IMR-90 (cell line): ENCODE data around the gene ACTRT3. TPM values are rescaled to one million over a fixed set of nuclear protein-coding genes. Genes with fewer than 3 reads are reported as not detected.
"Not testable (repeated sequence)": the region's sequence is repeated elsewhere in the genome, so short reads cannot be mapped to it uniquely, and the experiment has no call there.

Experiments
- ATAC-seq: fragments of 200-7000 bp; cut with Tn5 transposase; 2 replicates; pipeline ENCODE4 v1.9.1; 2020; ENCODE audit warnings: low read depth, mild to moderate bottlenecking, moderate library complexity
- BruUV-seq: library from RNA; stranded (reverse); fragments of 400-500 nt; replicated peaks from 2 replicates; lab custom pipeline; 2021; lab: Mats Ljungman, UMichigan
- CTCF ChIA-PET: fragments of 300-600 bp; formaldehyde crosslinking; extraction: SDS; loops from one replicate; lab custom pipeline; 2021; ENCODE audit warnings: antibody characterized with exemption; lab: Yijun Ruan, JAX
- POLR2A ChIA-PET: fragments of 300-600 bp; sonication (Branson Sonifier 250); formaldehyde crosslinking; loops from one replicate; lab custom pipeline; 2022; ENCODE audit warnings: antibody characterized with exemption; ENCODE audit not compliant: unreplicated experiment; lab: Charles Lee
- DNase-seq: peaks from one replicate; pipeline ENCODE4 v3.0.0; 2013
- H2AFZ ChIP-seq: replicated peaks from 2 replicates; pipeline ENCODE3; 2013; ENCODE audit warnings: low read length, mild to moderate bottlenecking; ENCODE audit not compliant: poor library complexity
- H2AK5ac ChIP-seq: 2 replicates; pipeline ENCODE4 v1.6.1; 2013; ENCODE audit warnings: low read depth, low read length, inconsistent platforms
- H2AK9ac ChIP-seq: replicated peaks from 2 replicates; pipeline ENCODE3; 2013; ENCODE audit warnings: mild to moderate bottlenecking, low read depth, low read length, moderate library complexity; ENCODE audit not compliant: poor library complexity
- H2BK120ac ChIP-seq: 2 replicates; pipeline ENCODE4 v1.6.1; 2013; ENCODE audit warnings: low read depth, low read length, inconsistent platforms
- H2BK15ac ChIP-seq: 3 replicates; pipeline ENCODE4 v1.6.1; 2013; ENCODE audit warnings: low read depth, low read length, inconsistent platforms
- H2BK20ac ChIP-seq: 2 replicates; pipeline ENCODE4 v1.6.1; 2013; ENCODE audit warnings: low read depth, mild to moderate bottlenecking, inconsistent platforms, low read length, moderate library complexity
- H2BK5ac ChIP-seq: 2 replicates; pipeline ENCODE4 v1.6.1; 2013; ENCODE audit warnings: mild to moderate bottlenecking, low read depth, low read length, inconsistent platforms; ENCODE audit not compliant: poor library complexity, severe bottlenecking
- H3K14ac ChIP-seq: replicated peaks from 2 replicates; pipeline ENCODE4 v1.6.1; 2013; ENCODE audit warnings: low read depth, low read length, inconsistent platforms
- H3K18ac ChIP-seq: 2 replicates; pipeline ENCODE4 v1.6.1; 2013; ENCODE audit warnings: low read depth, low read length, control low read depth
- H3K23ac ChIP-seq: 2 replicates; pipeline ENCODE4 v1.6.1; 2013; ENCODE audit warnings: low read depth, low read length, inconsistent platforms
- H3K27ac ChIP-seq: 2 replicates; pipeline ENCODE4 v1.5.1; 2013; ENCODE audit warnings: mild to moderate bottlenecking, control low read depth, low read length; ENCODE audit not compliant: insufficient read depth
- H3K27me3 ChIP-seq: 2 replicates; pipeline ENCODE4 v1.6.1; 2013; ENCODE audit warnings: low read length; ENCODE audit not compliant: control insufficient read depth, insufficient read depth
- H3K36me3 ChIP-seq: 2 replicates; pipeline ENCODE4 v1.6.1; 2013; ENCODE audit warnings: low read length, mixed read lengths; ENCODE audit not compliant: control insufficient read depth, insufficient read depth
- H3K4ac ChIP-seq: 2 replicates; pipeline ENCODE4 v1.6.1; 2013; ENCODE audit warnings: low read depth, low read length, inconsistent platforms
- H3K4me1 ChIP-seq: 2 replicates; pipeline ENCODE4 v1.6.1; 2013; ENCODE audit warnings: low read length, mixed read lengths; ENCODE audit not compliant: control insufficient read depth, insufficient read depth
- H3K4me2 ChIP-seq: 2 replicates; pipeline ENCODE4 v1.6.1; 2013; ENCODE audit warnings: low read depth, mild to moderate bottlenecking, control low read depth, low read length, moderate library complexity
- H3K4me3 ChIP-seq: 2 replicates; pipeline ENCODE4 v1.5.1; 2013; ENCODE audit warnings: low read depth, mild to moderate bottlenecking, control low read depth, low read length, moderate library complexity; ENCODE audit not compliant: insufficient read depth
- H3K56ac ChIP-seq: 2 replicates; pipeline ENCODE4 v1.6.1; 2013; ENCODE audit warnings: low read length, inconsistent platforms; ENCODE audit not compliant: insufficient read depth; ENCODE audit errors: extremely low read depth
- H3K79me1 ChIP-seq, 2 experiments: 2 replicates each; pipeline ENCODE4 v1.6.1; 2013; ENCODE audit warnings: low read length in 2 of 2, inconsistent platforms in 1 of 2, low read depth in 1 of 2
- H3K9ac ChIP-seq: 2 replicates; pipeline ENCODE4 v1.6.1; 2013; ENCODE audit warnings: low read depth, low read length, control low read depth
- H3K9me1 ChIP-seq: 2 replicates; pipeline ENCODE4 v1.6.1; 2013; ENCODE audit warnings: low read length, inconsistent platforms; ENCODE audit not compliant: insufficient read depth
- H3K9me3 ChIP-seq: 2 replicates; pipeline ENCODE4 v1.6.1; 2013; ENCODE audit warnings: low read length; ENCODE audit not compliant: control insufficient read depth, insufficient read depth
- H4K20me1 ChIP-seq: 2 replicates; pipeline ENCODE4 v1.6.1; 2013; ENCODE audit warnings: low read length, inconsistent platforms; ENCODE audit not compliant: insufficient read depth
- H4K5ac ChIP-seq: 2 replicates; pipeline ENCODE4 v1.6.1; 2013; ENCODE audit warnings: mild to moderate bottlenecking, low read depth, low read length, control low read depth
- H4K8ac ChIP-seq, 2 experiments: 2 replicates each; pipeline ENCODE4 v1.6.1; 2013; ENCODE audit warnings: low read depth in 2 of 2, low read length in 2 of 2, control low read depth in 1 of 2, inconsistent platforms in 1 of 2
- H4K91ac ChIP-seq: 2 replicates; pipeline ENCODE4 v1.6.1; 2013; ENCODE audit warnings: low read depth, low read length, inconsistent platforms; ENCODE audit not compliant: insufficient read depth
- FOS ChIP-seq: fragments of 150-350 bp; IDR thresholded peaks from 2 replicates; pipeline ENCODE4 v1.6.1; 2016; ENCODE audit warnings: low read depth, low read length
- NFE2L2 ChIP-seq: fragments of 150-350 bp; IDR thresholded peaks from 2 replicates; pipeline ENCODE4 v1.6.1; 2016; ENCODE audit warnings: low read depth, mild to moderate bottlenecking, low read length
- RFX5 ChIP-seq: IDR thresholded peaks from 2 replicates; pipeline ENCODE4 v1.8.0; 2012; ENCODE audit warnings: low read depth, mild to moderate bottlenecking, low read length, moderate library complexity
- WGBS, 2 experiments: methylation state at CpG; one replicate each; pipeline versions ENCODE4 v1.1.5 to v1.1.7; 2013; ENCODE audit warnings: missing lambda C conversion rate in 2 of 2; ENCODE audit not compliant: insufficient read length in 1 of 2; ENCODE audit errors: extremely low coverage in 2 of 2; 5-methylcytosine and 5-hydroxymethylcytosine counted together
- dilution Hi-C: fragments of 300-500 bp; cut with HindIII; formaldehyde crosslinking; loops from one replicate; pipeline ENCODE4 v1.14.3; 2018; ENCODE audit warnings: low sequenced_read_pairs; ENCODE audit not compliant: unreplicated experiment
- in situ Hi-C: fragments of 300-500 bp; cut with MboI; formaldehyde crosslinking; loops from 3 replicates; pipeline ENCODE4 v1.14.3; 2019; ENCODE audit warnings: low sequenced_read_pairs, inconsistent platforms, mixed read lengths
- intact Hi-C: fragments of 100-400 bp; cut with micrococcal nuclease; formaldehyde crosslinking; loops from 2 replicates; pipeline ENCODE4 v1.10.0; 2022
- polyA plus RNA-seq, 3 experiments: library from polyadenylated mRNA; depleted of rRNA; stranded (reverse); fragments of >200 nt; gene quantifications; 2 replicates each; pipeline ENCODE4 v1.2.3, GENCODE V29; 2012; ENCODE audit warnings: low replicate concordance in 1 of 3
- total RNA-seq: library from RNA; depleted of rRNA; stranded (reverse); fragments of >200 nt; gene quantifications from 2 replicates; pipeline ENCODE4 v1.2.3, GENCODE V29; 2012

The ACTRT3 gene
- total and polyA plus RNA-seq, 2 of the 4 experiments (the other 2 are of a cell fraction), result 0.97 to 2.5 TPM

DNA sequence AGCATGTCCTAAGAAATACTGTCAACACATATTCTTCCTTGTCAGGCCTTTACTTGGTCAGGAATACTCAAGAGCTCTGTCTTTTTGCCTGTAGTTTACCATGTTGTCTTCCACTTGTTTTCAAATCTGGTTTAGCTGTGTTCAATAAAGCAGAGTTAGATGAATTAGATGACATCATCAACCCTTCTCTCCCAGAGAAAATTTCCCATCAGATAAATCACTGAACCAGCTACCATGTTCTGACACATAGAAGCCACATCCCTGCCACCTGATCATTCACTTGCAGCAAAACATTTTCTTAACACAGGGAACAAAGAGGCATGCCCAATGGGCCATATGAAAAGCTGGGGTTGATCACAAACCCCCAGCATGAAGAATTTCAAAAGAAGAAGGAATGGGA is 46.6 kb downstream of the ACTRT3 start:
- TF ChIP-seq RFX5 (no peak), FOS (no peak), NFE2L2 (no peak)
- intact Hi-C loops, result no loop called here
- Histone ChIP-seq H3K4me3 (no peak overlapping the region), H3K36me3 (no peaks in the 10 kb centered on the region), H2BK5ac (no peak overlapping the region), H2BK120ac (no peak overlapping the region), H3K4me2 (no peak overlapping the region), H3K14ac (no peak overlapping the region), H3K4me1 (no peaks in the 10 kb centered on the region), H4K20me1 (no peaks in the 10 kb centered on the region), H4K8ac (no peak overlapping the region), H2AK5ac (no peak overlapping the region), H4K91ac (no peak overlapping the region), H3K56ac (no peak overlapping the region), H3K4ac (no peak overlapping the region), H3K79me1 (no peaks in the 10 kb centered on the region), H2AFZ (no peak overlapping the region), H4K5ac (no peak overlapping the region), H3K27me3 (no peaks in the 10 kb centered on the region), H2AK9ac (no peak overlapping the region), H3K9me3 (no peaks in the 10 kb centered on the region), H3K18ac (no peak overlapping the region), H3K9ac (no peak overlapping the region), H2BK15ac (no peak overlapping the region), H3K27ac (no peak overlapping the region), H2BK20ac (no peak overlapping the region), H3K23ac (no peak overlapping the region), H3K9me1 (no peaks in the 10 kb centered on the region)
- BruUV-seq, result no TSS peak
- in situ Hi-C loops, result no loop called here
- CTCF ChIA-PET, result no interaction called here
- DNase-seq, result no peak
- ATAC-seq, result no peak
- dilution Hi-C loops, result no loop called here
- POLR2A ChIA-PET, result no interaction called here

DNA sequence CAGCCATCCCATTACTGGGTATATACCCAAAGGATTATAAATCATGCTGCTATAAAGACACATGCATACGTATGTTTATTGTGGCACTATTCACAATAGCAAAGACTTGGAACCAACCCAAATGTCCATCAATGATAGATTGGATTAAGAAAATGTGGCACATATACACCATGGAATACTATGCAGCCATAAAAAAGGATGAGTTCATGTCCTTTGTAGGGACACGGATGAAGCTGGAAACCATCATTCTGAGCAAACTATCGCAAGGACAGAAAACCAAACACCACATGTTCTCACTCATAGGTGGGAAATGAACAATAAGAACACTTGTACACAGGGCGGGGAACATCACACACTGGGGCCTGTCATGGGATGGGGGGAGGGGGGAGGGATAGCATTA is 50.9 kb downstream of the ACTRT3 start:
- in situ Hi-C loops, H3K79me1 ChIP-seq, H2BK15ac ChIP-seq, H3K27ac ChIP-seq, H2BK120ac ChIP-seq, H2BK5ac ChIP-seq, H2AFZ ChIP-seq, intact Hi-C loops, CTCF ChIA-PET, H2AK9ac ChIP-seq, H3K27me3 ChIP-seq, H3K9ac ChIP-seq, DNase-seq, H3K4ac ChIP-seq, H3K18ac ChIP-seq, H3K4me3 ChIP-seq, H4K20me1 ChIP-seq, POLR2A ChIA-PET, H2AK5ac ChIP-seq, H3K14ac ChIP-seq, H4K5ac ChIP-seq, H3K4me2 ChIP-seq, H3K9me3 ChIP-seq, H4K8ac ChIP-seq, H3K9me1 ChIP-seq, H3K36me3 ChIP-seq, H3K56ac ChIP-seq, BruUV-seq, H3K23ac ChIP-seq, H4K91ac ChIP-seq, H3K4me1 ChIP-seq, ATAC-seq, H2BK20ac ChIP-seq, dilution Hi-C loops: not testable (repeated sequence)
- no CpG with 5 or more reads among the region's 4 CpGs for WGBS, 2 experiments
